OCI-LY3 (cell line): ENCODE data around the gene ENTR1.

Experiments used
- EZH2phosphoT487 ChIP-seq: fragments of 200-600 bp; shearing (Covaris generic); IDR thresholded peaks from 2 replicates; pipeline ENCODE4 v1.6.1; 2018; ENCODE audit warnings: antibody characterized with exemption, mixed run types, low read depth
- TF ChIP-seq, protein P1 (sequence below): fragments of 200-600, 300-600 bp; sonication (generic); IDR thresholded peaks from 2 replicates; pipeline ENCODE4 v1.5.1; 2014; ENCODE audit warnings: antibody characterized with exemption, low read length, low read depth

DNA sequence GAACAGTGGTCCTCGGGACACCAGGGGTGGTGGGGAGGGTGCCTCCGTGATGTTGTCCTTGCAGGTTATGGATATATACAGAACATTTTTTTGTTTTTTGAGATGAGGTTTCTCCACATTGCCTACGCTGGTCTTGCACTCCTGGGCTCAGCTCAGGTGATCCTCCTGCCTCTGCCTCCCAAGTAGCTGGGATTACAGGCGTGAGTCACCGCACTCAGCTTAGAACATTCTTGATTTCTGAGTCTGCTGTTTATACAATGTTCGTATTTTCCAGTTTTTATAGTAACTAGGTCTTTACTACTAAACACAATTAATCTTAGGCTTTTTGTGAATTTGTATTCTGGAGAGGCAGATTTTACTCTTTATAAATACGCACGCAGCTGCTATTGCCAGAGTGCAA, 6.0 kb upstream of the ENTR1 start:
- TF ChIP-seq, protein P1, sequence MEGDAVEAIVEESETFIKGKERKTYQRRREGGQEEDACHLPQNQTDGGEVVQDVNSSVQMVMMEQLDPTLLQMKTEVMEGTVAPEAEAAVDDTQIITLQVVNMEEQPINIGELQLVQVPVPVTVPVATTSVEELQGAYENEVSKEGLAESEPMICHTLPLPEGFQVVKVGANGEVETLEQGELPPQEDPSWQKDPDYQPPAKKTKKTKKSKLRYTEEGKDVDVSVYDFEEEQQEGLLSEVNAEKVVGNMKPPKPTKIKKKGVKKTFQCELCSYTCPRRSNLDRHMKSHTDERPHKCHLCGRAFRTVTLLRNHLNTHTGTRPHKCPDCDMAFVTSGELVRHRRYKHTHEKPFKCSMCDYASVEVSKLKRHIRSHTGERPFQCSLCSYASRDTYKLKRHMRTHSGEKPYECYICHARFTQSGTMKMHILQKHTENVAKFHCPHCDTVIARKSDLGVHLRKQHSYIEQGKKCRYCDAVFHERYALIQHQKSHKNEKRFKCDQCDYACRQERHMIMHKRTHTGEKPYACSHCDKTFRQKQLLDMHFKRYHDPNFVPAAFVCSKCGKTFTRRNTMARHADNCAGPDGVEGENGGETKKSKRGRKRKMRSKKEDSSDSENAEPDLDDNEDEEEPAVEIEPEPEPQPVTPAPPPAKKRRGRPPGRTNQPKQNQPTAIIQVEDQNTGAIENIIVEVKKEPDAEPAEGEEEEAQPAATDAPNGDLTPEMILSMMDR = no peak
- no peak for TF ChIP-seq EZH2phosphoT487
